IPS-15b (cell line): ENCODE results near the gene THBS4.

Experiments
- H3K27me3 ChIP-seq: one replicate; pipeline ENCODE4 v1.6.1; 2013; ENCODE audit warnings: low read length; ENCODE audit not compliant: control insufficient read depth, insufficient read depth
- H3K36me3 ChIP-seq: one replicate; pipeline ENCODE4 v1.6.1; 2013; ENCODE audit warnings: low read length; ENCODE audit not compliant: control insufficient read depth, insufficient read depth
- H3K4me1 ChIP-seq: one replicate; pipeline ENCODE4 v1.6.1; 2013; ENCODE audit warnings: mild to moderate bottlenecking, low read length; ENCODE audit not compliant: control insufficient read depth, insufficient read depth
- H3K4me3 ChIP-seq: one replicate; pipeline ENCODE4 v1.5.1; 2013; ENCODE audit warnings: low read depth, low read length
- H3K9ac ChIP-seq: one replicate; pipeline ENCODE4 v1.6.1; 2013; ENCODE audit warnings: low read depth, mild to moderate bottlenecking, low read length
- H3K9me3 ChIP-seq: one replicate; pipeline ENCODE4 v1.6.1; 2013; ENCODE audit warnings: mild to moderate bottlenecking, low read length; ENCODE audit not compliant: control insufficient read depth, insufficient read depth

The THBS4 gene

GRCh38 chr5:80068775-80069174 is 33.6 kb downstream of the THBS4 start:
- Histone ChIP-seq H3K9ac (no peak overlapping the region), H3K36me3 (peaks cover 2% of the 10 kb centered on the region), H3K4me3 (no peak overlapping the region), H3K27me3 (no peaks in the 10 kb centered on the region), H3K4me1 (peaks cover 10% of the 10 kb centered on the region), H3K9me3 (no peaks in the 10 kb centered on the region)

- Histone ChIP-seq H3K4me3 (no peak overlapping the region), H3K9ac (no peak overlapping the region)
These were observed 34.2 kb downstream of the THBS4 start for GRCh38 chr5:80069251-80069800.

DNA sequence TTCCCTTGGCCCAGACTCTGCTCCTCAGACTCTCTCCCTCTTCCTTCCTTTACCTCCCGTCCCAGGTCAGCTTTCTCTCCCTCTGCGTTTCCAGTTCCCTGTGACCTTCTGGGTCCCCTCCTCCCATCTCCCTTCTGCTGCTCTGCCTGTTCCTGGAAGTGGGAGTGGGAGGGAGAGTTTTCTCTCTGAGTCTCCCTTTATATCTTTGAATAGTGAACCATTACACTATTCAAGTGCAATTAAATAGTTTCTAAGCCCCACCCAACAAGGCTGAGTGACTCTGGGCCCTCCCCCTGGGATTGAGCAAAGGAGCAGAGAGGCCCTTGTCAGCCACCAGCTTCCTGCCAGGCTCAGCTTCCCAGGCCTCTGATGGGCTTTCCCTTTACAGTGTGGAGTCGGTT is 34.8 kb downstream of the THBS4 start:
- H3K36me3 ChIP-seq: peaks cover 2% of the 10 kb centered on the region
- H3K4me3 ChIP-seq: no peak overlapping the region
- H3K9me3 ChIP-seq: no peaks in the 10 kb centered on the region
- no peaks in the 10 kb centered on the region for H3K27me3 ChIP-seq
- H3K4me1 ChIP-seq: peaks cover 7% of the 10 kb centered on the region
- no peak overlapping the region for H3K9ac ChIP-seq

More at GRCh38 chr5:80069251-80069800, 34.2 kb downstream of the THBS4 start:
- Histone ChIP-seq H3K4me1 (peaks cover 10% of the 10 kb centered on the region), H3K36me3 (peaks cover 2% of the 10 kb centered on the region), H3K9me3 (no peaks in the 10 kb centered on the region), H3K27me3 (no peaks in the 10 kb centered on the region)

GRCh38 chr5:80070338-80071056 is 35.3 kb downstream of the THBS4 start:
- Histone ChIP-seq H3K9me3 (no peaks in the 10 kb centered on the region), H3K4me1 (peaks cover 4% of the 10 kb centered on the region), H3K27me3 (no peaks in the 10 kb centered on the region), H3K36me3 (peaks cover 2% of the 10 kb centered on the region), H3K4me3 (no peak overlapping the region), H3K9ac (no peak overlapping the region)

- H3K9me3 ChIP-seq: no peaks in the 10 kb centered on the region
- peaks cover 4% of the 10 kb centered on the region for H3K4me1 ChIP-seq
- H3K4me3 ChIP-seq: no peak overlapping the region
- H3K27me3 ChIP-seq: no peaks in the 10 kb centered on the region
- H3K9ac ChIP-seq: no peak overlapping the region
- H3K36me3 ChIP-seq: peaks cover 2% of the 10 kb centered on the region
These were observed 36.4 kb downstream of the THBS4 start for GRCh38 chr5:80071510-80072021.

DNA sequence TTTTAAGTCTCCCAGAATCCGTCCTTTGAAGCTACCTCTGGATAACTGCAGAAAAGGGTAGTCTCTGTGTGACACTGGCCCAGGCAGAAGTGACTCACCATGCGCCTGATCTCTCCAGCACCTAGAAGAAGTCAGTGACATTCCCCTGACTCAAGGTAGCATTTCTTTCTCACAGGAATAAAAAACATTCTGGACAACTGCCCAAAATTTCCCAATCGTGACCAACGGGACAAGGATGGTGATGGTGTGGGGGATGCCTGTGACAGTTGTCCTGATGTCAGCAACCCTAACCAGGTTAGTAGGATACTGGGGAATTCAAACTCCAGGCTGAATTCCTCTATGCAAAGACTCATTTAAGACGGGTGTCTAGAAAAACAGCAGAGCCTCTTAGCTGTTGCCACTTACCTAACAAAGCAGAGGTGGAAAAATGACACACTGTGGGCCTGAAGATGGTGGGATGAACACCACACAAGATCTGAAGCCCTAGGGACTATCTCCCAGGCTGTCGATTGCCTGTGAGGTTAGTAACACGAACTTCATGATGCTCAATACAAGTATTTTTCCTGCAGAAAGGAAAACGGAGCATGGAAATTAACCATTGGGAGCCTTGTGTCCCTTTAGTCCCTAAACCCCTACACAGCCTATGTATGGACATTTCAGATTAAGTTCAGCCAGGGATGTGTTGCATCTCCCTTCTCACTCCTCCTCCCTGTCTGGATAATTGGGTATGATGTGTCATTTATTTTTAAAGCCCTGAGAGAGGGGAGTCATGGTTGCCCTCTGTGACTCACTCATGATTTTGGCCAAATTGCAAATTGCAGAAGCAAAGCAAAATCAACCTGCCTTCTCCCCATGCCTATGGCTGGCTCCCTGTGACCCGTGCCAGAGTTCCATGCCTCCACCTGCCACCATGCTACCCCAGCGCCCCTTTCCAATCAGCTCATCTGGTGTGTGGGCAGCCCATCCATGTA is 37.2 kb downstream of the THBS4 start:
- Histone ChIP-seq H3K36me3 (peaks cover 2% of the 10 kb centered on the region), H3K9me3 (no peaks in the 10 kb centered on the region), H3K4me3 (no peak overlapping the region)

GRCh38 chr5:80076131-80077050 is 41.2 kb downstream of the THBS4 start:
- H3K9ac ChIP-seq: no peak overlapping the region
- H3K4me3 ChIP-seq: no peak overlapping the region
- H3K9me3 ChIP-seq: no peaks in the 10 kb centered on the region

More for the DNA sequence above, 37.2 kb downstream of the THBS4 start:
- H3K4me1 ChIP-seq: peaks cover 4% of the 10 kb centered on the region
- no peaks in the 10 kb centered on the region for H3K27me3 ChIP-seq
- H3K9ac ChIP-seq: no peak overlapping the region

DNA sequence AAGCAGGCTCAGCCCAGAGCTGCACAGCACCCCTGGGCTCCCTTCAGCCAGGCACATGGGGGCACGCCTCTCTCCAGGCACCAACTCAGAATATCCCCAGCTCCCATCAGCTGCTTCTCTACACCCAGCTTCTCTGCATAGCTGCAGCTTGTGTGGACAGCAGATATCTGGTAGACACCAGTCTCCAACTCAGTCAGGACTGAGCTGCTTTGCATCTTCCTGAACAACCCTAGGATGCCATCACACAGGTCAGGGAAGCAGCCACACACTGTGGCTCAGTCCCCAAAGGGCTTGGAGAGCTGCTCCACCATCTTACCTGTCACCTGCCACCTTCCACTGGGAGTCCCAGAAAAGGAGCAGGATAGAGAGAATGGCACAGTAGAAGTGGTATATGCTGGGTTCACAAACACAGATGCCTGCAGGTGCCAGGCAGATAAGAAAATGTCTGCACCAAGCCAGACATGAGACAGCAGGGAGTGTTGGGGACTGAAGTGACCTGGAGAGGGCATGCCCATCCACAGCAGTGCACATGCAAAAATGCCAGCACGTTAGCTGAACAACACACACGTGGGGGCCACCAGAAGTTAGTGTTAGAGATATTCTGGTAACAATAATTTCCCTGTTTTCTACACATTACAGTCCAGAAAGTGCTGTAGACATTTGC is 42.0 kb downstream of the THBS4 start:
- Histone ChIP-seq H3K27me3 (no peaks in the 10 kb centered on the region), H3K9me3 (no peaks in the 10 kb centered on the region), H3K4me1 (no peaks in the 10 kb centered on the region), H3K9ac (no peak overlapping the region), H3K4me3 (no peak overlapping the region), H3K36me3 (no peaks in the 10 kb centered on the region)

More at GRCh38 chr5:80076131-80077050, 41.2 kb downstream of the THBS4 start:
- H3K27me3 ChIP-seq: no peaks in the 10 kb centered on the region
- no peaks in the 10 kb centered on the region for H3K4me1 ChIP-seq
- no peaks in the 10 kb centered on the region for H3K36me3 ChIP-seq

DNA sequence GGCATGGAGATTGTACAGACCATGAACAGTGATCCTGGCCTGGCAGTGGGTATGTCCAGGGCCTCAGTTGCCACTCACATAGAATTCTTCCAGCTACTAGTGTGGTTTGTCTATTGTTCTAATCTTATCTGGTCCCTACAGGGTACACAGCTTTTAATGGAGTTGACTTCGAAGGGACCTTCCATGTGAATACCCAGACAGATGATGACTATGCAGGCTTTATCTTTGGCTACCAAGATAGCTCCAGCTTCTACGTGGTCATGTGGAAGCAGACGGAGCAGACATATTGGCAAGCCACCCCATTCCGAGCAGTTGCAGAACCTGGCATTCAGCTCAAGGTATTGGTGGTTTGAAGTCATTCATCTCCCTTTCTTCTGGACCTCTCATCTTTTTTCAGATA is 43.8 kb downstream of the THBS4 start:
- Histone ChIP-seq H3K4me3 (no peak overlapping the region), H3K9ac (no peak overlapping the region), H3K36me3 (no peaks in the 10 kb centered on the region), H3K9me3 (no peaks in the 10 kb centered on the region), H3K4me1 (peaks cover 3% of the 10 kb centered on the region), H3K27me3 (no peaks in the 10 kb centered on the region)

- peaks cover 3% of the 10 kb centered on the region for H3K4me1 ChIP-seq
- no peak overlapping the region for H3K4me3 ChIP-seq
- no peaks in the 10 kb centered on the region for H3K9me3 ChIP-seq
- no peak overlapping the region for H3K9ac ChIP-seq
- H3K27me3 ChIP-seq: no peaks in the 10 kb centered on the region
- H3K36me3 ChIP-seq: no peaks in the 10 kb centered on the region
These were observed 47.1 kb downstream of the THBS4 start for GRCh38 chr5:80082281-80082680.
